Measurements from ENCODE around the gene TMEM215. TPM values are rescaled to one million over a fixed set of nuclear protein-coding genes. Genes with fewer than 3 reads are reported as not detected.
"Not testable (repeated sequence)": the region's sequence is repeated elsewhere in the genome, so short reads cannot be mapped to it uniquely, and the experiment has no call there.

The TMEM215 gene
- total RNA-seq, 1 donor from 2014 or later = 0.75 TPM

GRCh38 chr9:32782476-32783167 lies 718 bp upstream of the TMEM215 start:
- H3K36me3 ChIP-seq = no peaks in the 10 kb centered on the region
- no peaks in the 10 kb centered on the region for H3K27me3 ChIP-seq
- H3K27ac ChIP-seq = no peak overlapping the region
- no peak for DNase-seq (ENCODE audit: low spot score in 2 of 2)
- no peaks in the 10 kb centered on the region for H3K9me3 ChIP-seq
- intact Hi-C loops (cut with DNase I) = no loop called here
- no peaks in the 10 kb centered on the region for H3K4me1 ChIP-seq
- no peak overlapping the region for H3K4me3 ChIP-seq
- TF ChIP-seq CTCF (IDR thresholded peaks at IDR 0.05) = no peak

GRCh38 chr9:32787816-32788215 lies 4.5 kb downstream of the TMEM215 start:
- no peak for DNase-seq (ENCODE audit: low spot score in 2 of 2)
- Histone ChIP-seq H3K9me3 (no peaks in the 10 kb centered on the region), H3K4me3 (no peak overlapping the region), H3K27ac (no peak overlapping the region), H3K36me3 (no peaks in the 10 kb centered on the region), H3K27me3 (no peaks in the 10 kb centered on the region), H3K4me1 (no peaks in the 10 kb centered on the region)
- intact Hi-C loops (cut with DNase I) = no loop called here
- no peak for TF ChIP-seq CTCF (IDR thresholded peaks at IDR 0.05)

DNA sequence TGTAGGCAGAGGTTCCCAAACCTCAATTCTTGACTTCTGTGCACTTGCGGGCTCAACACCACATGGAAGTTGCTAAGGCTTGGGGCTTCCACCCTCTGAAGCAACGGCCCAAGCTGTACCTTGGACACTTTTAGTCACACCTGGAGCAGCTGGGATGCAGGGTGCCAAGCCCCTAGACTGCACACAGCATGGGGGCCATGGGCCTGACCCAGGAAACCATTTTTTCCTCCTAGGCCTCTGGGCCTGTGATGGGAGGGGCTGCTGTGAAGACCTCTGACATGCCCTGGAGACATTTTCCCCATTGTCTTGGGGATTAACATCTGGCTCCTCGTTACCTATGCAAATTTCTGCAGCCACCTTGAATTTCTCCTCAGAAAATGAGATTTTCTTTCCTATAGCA lies 12.7 kb downstream of the TMEM215 start:
- H3K9me3 ChIP-seq; H3K4me3 ChIP-seq; H3K27me3 ChIP-seq; H3K4me1 ChIP-seq; intact Hi-C loops (cut with DNase I); H3K27ac ChIP-seq; H3K36me3 ChIP-seq; DNase-seq (ENCODE audit: low spot score in 2 of 2): not testable (repeated sequence)

GRCh38 chr9:32801530-32801929 lies 18.2 kb downstream of the TMEM215 start:
- Histone ChIP-seq H3K9me3 (peaks cover 0 to 4% of the 10 kb centered on the region in 2 donors), H3K36me3 (no peaks in the 10 kb centered on the region), H3K4me1 (no peaks in the 10 kb centered on the region), H3K27ac (no peak overlapping the region), H3K4me3 (no peak overlapping the region), H3K27me3 (no peaks in the 10 kb centered on the region)
- no peak for DNase-seq (ENCODE audit: low spot score in 2 of 2)
- intact Hi-C loops (cut with DNase I) = no loop called here
- no peak for TF ChIP-seq CTCF (IDR thresholded peaks at IDR 0.05)

GRCh38 chr9:32807217-32807616 lies 23.9 kb downstream of the TMEM215 start:
- Histone ChIP-seq H3K27ac (no peak overlapping the region), H3K36me3 (no peaks in the 10 kb centered on the region), H3K27me3 (no peaks in the 10 kb centered on the region), H3K9me3 (peaks cover 0 to 13% of the 10 kb centered on the region in 2 donors), H3K4me1 (no peaks in the 10 kb centered on the region), H3K4me3 (no peak overlapping the region)
- DNase-seq (ENCODE audit: low spot score in 2 of 2) = no peak
- no peak for TF ChIP-seq CTCF (IDR thresholded peaks at IDR 0.05)
- intact Hi-C loops (cut with DNase I) = no loop called here

GRCh38 chr9:32811246-32811645 lies 27.9 kb downstream of the TMEM215 start:
- TF ChIP-seq CTCF (IDR thresholded peaks at IDR 0.05) = no peak
- Histone ChIP-seq H3K36me3 (no peaks in the 10 kb centered on the region), H3K9me3 (peaks cover 0 to 13% of the 10 kb centered on the region in 2 donors), H3K27me3 (no peaks in the 10 kb centered on the region), H3K4me3 (no peak overlapping the region), H3K27ac (no peak overlapping the region), H3K4me1 (no peaks in the 10 kb centered on the region)
- DNase-seq (ENCODE audit: low spot score in 2 of 2) = no peak
- intact Hi-C loops (cut with DNase I) = no loop called here
